T-helper 2 cell treated with Interferon-gamma antibody and Interleukin-4, amounts not matched to agents 100 ng/mL and 5 ng/mL, for 36 hours (primary cell): Measurements from ENCODE around the gene MRGPRX3. TPM values are rescaled to one million over a fixed set of nuclear protein-coding genes. Genes with fewer than 3 reads are reported as not detected.
"Not testable (repeated sequence)": the region's sequence is repeated elsewhere in the genome, so short reads cannot be mapped to it uniquely, and the experiment has no call there.

Experiments
- intact Hi-C: fragments of 100-400 bp; cut with micrococcal nuclease; formaldehyde crosslinking; loops from one replicate; pipeline ENCODE4 v1.15.1; 2023
- total RNA-seq: library from RNA; stranded (reverse); gene quantifications from 2 replicates; pipeline ENCODE4 v1.2.3, GENCODE V29; 2022

MRGPRX3 gene
- not detected in 2 replicates for total RNA-seq

DNA sequence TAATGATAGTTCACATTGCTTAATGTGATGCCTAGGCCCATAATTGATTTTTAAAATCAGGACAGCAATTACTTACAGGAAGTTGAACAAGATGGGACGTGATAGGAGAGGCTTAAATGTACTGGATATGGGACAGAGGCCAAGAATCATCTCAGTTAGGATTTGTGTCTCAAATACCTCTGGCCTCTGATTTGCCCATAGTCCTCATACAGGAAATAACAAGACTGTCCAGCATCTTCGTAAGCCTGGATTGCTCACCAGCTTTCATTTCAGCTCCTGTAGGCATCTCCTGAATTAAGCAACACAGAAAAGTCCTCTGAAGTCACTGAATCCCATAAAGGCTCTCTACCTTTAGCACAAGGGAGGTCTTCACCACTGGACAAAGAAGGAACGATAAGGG is at the start of gene MRGPRX3:
Gene MRGPRX3, plus strand, starts transcription at position 231 of the 400 bp plus-strand sequence. CDS start 4,632 bp downstream, outside the sequence.
- intact Hi-C loops: no loop called here

DNA sequence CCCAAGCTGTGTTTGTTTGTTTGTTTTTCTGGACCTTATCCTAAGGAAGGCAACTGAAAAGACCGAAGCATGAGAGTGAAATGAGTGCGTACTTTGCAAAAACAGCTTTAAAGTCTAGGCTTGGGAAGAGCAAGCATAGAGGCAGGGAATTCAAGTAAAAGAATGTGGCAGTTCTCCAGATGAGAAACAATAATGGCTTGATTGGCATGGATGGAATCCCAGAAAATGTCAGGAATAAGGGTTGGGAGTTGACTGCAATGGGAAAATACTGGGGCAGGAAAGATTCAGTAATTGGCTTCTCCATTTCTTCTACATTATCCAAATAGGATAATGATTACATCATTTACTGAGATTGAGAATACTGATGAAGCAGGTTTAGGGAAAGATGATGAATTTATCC is 44.0 kb upstream of the MRGPRX3 start:
- intact Hi-C loops: no loop called here

DNA sequence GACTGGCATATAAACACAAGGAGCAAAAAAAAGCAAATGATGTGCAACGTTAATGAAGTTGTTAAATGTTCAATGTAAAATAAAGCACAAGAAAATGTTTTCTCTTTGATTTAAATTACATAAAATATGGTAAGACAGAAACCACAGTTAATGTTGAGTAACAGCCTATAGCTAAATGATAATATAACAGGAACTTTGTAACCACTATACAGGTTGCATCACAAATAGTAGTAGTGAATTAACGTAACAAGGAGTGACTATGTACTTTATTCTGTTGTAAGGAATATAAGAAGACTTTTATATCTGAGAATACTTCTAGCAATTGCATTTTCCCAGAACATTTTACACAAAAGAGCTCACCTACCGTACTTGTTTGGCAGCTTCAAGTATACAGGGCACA is 43.4 kb upstream of the MRGPRX3 start:
- intact Hi-C loops: no loop called here

DNA sequence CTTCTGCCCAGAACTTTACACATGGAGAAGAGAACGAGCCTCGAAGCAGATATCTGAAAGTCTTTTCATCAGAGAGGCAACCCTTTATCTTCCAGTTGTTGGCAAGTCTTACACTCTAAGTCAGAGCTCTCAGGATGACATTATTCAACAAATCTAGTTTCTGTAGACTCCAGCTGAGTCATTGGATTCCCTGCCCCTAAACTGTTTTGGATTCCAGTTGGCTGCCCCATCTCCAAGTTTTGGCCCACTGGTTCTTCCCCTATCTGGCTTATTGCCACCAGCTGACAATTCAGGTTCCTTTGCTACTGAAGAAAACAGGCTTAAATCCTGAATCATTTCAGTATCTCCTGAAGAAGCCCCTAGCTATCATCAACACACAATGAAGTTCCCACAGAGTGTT is 40.6 kb upstream of the MRGPRX3 start:
- intact Hi-C loops: no loop called here

DNA sequence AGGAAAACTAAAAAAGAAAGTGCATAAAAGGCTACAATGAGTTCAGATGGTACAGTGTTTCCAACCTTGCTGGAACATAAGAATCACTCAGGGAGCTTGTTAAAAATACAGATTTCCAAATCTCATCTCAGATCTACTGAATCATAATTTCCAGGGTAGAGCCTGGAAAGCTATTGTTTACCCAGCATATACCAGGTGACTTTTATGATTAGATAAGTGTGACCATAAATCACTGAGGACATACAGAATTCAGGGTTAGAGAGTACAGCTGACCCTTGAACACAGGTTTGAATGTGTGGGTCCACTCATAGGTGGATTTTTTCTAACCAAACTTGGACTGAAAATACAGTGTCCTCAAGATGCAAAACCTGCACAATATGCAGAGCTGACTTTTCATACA is 38.4 kb upstream of the MRGPRX3 start:
- intact Hi-C loops: no loop called here

DNA sequence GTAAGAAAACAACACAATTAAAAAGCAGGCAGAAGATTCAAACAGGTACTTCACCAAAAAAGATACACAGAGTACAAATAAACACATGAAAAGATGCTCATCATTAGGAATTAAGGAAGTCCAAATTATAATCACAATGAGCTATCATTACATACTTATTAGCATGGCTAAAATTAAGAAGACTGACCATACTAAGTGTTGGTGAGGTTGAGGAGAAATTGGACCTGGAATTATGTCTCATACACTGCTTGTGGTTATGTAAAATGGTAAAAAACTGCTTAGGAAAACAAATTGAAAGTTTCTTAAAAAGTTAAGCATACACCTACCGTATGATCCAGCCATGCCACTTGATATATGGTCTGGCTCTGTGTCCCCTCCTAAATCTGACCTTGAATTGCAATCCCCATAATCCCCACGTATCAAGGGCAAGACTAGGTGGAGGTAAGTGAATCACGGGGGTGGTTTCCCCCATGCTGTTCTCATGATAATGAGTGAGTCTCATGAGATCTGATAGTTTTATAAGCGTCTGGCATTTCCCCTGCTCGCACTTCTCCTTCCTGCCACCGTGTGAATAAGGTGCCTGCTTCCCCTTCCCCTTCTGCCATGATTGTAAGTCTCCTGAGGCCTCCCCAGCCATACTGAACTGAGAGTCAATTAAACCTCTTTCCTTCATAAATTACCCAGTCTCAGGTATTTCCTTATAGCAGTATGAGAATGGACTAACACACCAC is 31.3 kb upstream of the MRGPRX3 start:
- intact Hi-C loops: loop anchor here (10.0 kb wide), 1 partner anchor 366 kb away; the partner anchor contains the start of gene KCNC1

DNA sequence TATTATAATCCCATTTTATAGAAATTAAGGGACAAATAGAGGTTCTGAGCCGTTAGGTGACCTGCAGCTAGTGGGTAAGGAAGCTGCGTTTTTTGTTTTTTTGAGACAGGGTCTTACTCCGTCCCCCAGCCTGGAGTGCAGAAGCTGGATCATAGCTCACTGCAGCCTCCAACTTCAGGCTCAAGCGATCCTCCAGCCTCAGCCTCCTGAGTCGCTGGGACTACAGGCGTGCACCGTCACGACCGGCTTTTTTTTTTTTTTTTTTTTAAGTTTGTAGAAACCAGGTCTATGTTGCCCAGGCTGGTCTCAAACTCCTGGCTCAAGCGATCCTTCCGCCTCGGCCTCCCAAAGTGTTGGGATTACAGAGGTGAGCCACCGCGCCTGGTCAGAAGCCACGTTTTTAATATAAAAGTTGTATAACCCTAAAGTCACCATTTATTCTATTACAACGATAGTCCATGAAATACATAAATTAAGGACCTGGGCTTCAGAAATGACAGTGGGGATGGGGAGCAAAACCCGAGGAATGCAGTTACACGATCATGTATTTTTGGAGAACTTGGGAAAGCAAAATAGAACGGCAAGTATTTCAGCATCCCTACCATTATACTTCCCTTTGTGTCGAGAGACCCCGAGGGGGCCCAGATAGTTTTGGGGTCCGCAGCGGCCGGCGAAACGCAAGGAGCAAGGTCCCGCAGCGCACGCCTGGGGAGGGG is 27.1 kb upstream of the MRGPRX3 start:
- intact Hi-C loops: loop anchor here (5.0 to 10.0 kb wide), 2 partner anchors 292 to 370 kb away; partner anchors contain the start of gene KCNC1

DNA sequence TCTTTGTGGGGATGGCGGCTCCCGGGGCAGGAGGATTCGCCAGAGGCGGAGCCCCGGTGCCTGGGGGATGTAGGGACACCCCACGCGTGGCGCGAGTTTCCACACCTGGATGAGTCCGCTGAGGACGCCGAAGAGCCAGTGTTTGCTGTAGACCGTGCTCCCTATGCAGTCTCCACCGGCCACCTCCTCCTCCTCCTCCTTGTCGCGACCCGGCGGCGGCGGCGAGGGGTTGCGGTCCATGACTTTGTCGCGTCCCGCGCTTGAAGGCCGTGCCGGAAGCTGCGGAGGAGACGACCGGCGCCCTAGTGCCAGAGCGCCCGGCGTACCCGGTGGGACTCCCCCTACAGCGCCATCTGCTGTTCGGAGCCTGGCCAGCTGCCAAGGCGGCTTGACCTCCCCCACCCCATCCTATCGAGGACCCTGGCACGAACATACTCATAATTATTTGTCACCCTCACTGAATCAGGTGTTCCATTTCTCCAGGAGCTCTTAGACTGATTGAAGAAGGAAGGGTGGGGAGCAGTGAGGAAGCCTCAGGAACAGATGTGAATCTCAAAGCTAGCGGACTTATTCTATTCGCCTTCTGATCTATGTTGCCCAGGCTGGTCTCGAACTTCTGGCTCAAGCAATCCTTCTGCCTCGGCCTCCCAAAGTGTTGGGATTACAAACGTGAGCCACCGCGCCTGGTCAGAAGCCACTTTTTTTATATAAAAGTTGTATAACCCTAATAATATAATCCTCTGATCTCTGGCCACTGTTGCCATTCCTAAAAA is 26.4 kb upstream of the MRGPRX3 start, which contains the start of gene SAAL1:
Gene SAAL1, minus strand, starts transcription at position 281 of the 773 bp plus-strand sequence. Its CDS starts 41 bp downstream, at position 240.
- intact Hi-C loops: loop anchor here (1.0 to 10.0 kb wide), 8 partner anchors 9 to 528 kb away; partner anchors contain the start of genes GTF2H1, HPS5, KCNC1 and SERGEF

DNA sequence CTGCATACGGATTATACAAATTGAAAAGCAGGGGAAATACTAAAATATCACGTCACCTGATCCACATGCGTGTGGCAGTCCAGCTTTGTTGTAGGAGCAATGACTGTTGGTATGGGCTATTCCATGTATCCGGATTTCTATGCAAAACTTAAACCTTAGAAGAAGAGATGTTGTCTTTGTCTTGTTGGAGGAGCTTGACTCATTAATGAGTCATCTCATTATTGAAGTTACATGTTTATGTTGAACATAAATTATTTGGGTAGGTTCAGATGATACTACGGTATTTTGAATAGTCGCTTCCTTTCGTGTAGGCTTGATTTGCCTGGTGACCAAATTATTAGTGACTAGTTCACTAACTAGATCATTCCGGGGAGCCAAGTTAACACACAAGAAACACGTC is 25.7 kb upstream of the MRGPRX3 start:
- intact Hi-C loops: loop anchor here (1.0 to 10.0 kb wide), 8 partner anchors 9 to 528 kb away; partner anchors contain the start of genes GTF2H1, HPS5, KCNC1 and SERGEF

DNA sequence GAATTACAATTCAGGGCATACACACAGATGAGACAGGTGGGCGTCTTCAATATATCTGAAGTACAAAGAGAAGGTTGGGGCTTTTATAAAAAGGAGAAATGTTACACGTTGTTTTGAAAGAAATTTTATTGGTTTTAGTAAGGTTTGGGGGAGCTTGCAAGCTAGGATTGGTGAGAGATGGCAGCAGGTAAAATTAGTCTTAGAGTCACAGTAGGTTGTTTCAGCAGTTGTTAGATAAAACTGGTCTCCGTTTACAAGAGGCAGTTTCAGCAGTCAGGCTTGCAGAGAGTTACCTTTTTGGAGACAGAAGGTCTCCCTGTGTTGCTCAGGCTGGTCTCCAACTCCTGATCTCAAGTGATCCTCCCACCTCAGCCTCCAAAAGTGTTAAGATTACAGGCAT is 24.1 kb upstream of the MRGPRX3 start:
- intact Hi-C loops: loop anchor here (5.0 to 10.0 kb wide), 2 partner anchors 289 to 373 kb away; partner anchors contain the start of gene KCNC1

DNA sequence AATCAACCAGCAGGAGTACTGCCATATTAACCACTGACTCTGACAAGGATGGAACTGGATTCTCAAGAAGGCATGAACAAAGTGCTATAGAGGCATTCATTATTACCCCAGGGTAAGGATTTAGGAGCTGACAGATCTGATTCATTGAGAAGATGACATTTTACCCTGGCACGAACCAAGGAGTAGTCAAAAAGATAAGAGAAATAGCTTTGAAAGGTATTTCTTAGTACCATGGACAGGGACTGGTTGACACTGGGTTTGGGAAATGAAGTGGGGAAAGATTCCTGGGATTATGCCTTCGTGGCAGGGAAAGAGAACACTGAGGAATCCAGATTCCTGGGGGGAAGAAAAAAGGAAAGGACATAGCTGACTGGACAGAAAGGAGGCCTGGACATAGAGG is 21.4 kb upstream of the MRGPRX3 start:
- intact Hi-C loops: no loop called here

DNA sequence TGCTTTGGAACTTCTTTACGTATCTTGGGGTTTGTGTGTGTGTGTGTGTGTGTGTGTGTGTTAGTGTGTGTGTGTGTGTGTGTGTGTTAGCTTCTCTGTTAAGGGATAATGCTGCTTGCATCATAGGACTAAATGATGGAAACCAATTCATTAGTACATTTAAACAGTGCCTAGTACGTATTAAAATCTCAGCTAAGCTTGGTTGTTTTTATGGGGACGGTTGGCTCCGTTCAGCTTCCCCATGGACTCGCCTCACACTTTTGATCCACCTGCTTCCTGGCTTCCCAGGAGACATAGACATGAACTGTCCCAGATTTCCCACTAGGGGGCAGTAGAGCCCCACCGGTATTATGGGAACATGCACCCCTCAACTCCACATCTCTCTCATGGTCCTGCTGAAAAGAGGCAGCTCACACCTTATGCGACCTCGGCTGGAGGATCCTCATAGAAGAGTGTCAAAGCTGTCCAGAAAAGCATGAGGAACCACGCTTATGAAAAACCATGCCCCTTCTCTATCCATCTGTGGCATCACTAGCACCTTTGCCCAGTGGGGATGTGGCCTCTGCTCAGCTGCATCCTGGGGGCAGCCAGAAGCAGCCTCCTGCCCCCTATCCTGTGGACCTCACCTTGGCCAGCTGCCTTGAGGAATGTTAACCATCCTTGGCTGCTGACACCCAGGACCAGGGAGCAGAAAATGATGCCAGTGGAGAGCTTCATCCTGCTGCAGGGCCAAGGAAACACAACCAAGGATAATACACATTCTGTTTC is 16.8 kb upstream of the MRGPRX3 start:
- intact Hi-C loops: loop anchor here (1.0 to 5.0 kb wide), 4 partner anchors 9 to 647 kb away; partner anchors contain the start of gene SAAL1

DNA sequence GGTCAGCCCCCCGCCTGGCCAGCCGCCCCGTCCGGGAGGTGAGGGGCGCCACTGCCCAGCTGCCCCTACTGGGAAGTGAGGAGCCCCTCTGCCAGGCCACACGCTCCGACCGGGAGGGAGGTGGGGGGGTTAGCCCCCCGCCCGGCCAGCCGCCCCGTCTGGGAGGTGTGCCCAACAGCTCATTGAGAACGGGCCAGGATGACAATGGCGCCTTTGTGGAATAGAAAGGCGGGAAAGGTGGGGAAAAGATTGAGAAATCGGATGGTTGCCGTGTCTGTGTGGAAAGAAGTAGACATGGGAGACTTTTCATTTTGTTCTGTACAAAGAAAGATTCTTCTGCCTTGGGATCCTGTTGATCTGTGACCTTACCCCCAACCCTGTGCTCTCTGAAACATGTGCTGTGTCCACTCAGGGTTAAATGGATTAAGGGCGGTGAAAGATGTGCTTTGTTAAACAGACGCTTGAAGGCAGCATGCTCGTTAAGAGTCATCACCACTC is 11.0 kb upstream of the MRGPRX3 start:
- intact Hi-C loops: not testable (repeated sequence)

DNA sequence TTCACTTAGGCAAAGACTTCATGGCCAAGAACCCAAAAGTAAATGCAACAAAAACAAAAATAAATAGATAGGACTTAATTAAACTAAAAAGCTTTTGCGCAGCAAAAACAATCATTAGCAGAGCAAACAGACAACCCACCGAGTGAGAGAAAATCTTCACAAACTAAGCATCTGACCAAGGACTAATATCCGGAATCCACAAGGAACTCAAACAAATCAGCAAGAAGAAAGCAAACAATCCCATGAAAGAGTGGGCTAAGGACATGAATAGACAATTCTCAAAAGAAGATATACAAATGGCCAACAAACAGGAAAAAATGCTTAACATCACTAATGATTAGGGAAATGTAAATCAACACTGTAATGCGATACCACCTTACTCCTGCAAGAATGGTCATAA is 1.3 kb upstream of the MRGPRX3 start:
- intact Hi-C loops: not testable (repeated sequence)

DNA sequence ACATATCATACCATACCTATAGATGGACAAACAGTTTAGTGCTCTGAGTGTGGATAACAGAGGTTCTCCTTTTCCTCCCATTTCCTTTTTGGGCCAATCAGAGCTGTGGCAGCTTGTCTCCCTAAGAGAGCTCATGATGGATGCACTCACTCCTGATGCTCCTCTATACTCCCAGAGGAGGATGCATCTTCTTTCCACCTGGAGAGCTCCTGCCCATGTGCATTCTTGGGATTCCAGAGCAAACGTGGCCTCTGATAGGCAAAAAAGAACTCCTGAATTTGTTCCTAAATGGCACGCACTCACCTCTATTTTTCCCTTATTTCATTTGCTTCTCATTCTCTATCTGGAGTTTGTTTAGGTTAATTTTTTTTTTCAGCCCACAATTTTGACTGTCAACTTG is 2.9 kb downstream of the MRGPRX3 start:
- intact Hi-C loops: no loop called here

DNA sequence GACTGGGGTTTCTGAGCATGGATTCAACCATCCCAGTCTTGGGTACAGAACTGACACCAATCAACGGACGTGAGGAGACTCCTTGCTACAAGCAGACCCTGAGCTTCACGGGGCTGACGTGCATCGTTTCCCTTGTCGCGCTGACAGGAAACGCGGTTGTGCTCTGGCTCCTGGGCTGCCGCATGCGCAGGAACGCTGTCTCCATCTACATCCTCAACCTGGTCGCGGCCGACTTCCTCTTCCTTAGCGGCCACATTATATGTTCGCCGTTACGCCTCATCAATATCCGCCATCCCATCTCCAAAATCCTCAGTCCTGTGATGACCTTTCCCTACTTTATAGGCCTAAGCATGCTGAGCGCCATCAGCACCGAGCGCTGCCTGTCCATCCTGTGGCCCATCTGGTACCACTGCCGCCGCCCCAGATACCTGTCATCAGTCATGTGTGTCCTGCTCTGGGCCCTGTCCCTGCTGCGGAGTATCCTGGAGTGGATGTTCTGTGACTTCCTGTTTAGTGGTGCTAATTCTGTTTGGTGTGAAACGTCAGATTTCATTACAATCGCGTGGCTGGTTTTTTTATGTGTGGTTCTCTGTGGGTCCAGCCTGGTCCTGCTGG is 4.9 kb downstream of the MRGPRX3 start:
- intact Hi-C loops: no loop called here

DNA sequence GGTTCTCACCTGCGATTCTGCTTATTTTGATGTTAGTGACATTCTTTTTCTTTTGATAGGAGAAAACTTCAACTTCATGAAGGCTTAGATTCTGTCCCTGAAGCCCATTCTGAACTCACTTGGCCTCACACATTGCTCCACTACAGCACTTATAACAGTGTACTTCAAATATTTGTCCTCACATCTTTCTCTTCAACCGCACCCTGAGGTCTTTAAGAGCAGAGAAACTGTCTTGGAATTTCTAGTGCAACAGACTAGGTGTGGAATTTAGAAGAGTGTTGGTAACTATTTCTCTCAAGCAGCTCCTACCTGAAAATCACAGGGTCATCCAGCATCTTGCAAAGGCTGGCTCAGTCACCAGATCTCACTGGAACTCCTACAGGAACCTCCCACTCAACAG is 7.8 kb downstream of the MRGPRX3 start:
- intact Hi-C loops: no loop called here

DNA sequence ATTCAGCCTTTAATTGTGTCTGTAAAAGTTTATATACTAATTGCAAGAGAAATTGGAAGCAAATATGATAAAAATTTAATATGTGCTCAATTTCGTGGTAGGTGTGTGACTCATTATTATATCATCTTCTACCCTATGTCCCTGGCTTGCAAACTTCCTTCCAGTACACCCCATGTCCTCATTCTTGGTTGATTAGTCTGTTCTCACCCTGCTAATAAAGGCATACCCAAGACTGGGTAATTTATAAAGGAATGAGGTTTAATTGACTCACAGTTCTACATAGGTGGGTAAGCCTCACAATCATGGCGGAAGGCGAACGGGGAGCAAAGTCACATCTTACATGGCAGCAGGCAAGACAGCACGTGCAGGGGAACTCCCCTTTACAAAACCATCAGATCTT is 11.9 kb downstream of the MRGPRX3 start:
- intact Hi-C loops: no loop called here

DNA sequence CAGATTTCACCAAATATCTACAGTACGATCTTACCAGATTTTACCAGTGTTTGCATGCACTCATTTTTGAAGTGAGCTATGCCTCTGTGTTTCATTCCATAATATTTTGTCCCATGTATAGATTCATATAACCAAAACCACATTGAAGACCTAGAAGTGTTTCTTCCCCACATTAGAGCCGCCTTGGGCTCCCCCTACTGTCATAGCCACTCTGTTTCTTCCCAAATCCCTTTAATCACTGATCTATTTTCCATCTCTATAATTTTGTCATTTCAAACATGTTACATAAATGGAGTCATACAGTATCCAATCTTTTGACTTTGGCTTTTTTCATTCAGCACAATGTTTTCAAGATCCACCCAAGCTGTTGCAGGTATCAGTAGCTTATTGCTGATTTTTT is 12.7 kb downstream of the MRGPRX3 start:
- intact Hi-C loops: no loop called here

DNA sequence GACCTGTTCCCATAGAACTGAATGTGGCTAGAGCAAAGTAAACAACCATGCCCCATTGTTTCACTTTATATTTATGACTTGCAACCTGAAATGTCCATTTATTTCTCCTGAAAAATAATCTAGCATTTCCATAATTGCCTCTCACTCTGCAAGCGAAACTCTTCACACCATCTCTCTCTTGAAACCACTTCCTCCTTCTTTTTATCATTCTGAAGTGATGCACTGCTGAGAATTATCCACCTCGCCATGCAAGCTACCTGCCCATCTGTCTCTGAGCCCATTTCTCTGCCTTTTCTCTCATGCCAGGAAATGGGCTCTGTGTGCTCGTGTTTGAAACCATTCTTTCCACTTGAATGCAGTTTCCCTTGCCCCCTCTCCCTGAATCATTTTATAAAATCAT is 13.5 kb downstream of the MRGPRX3 start:
- intact Hi-C loops: no loop called here
